ENCODE results near the gene B4GALNT2. TPM values are rescaled to one million over a fixed set of nuclear protein-coding genes. Genes with fewer than 3 reads are reported as not detected.

Gene B4GALNT2
- total RNA-seq, 1 donor from 2014 or later: 0.07 TPM

GRCh38 chr17:49203796-49204195 lies 71.2 kb downstream of the B4GALNT2 start:
- TF ChIP-seq CTCF (IDR thresholded peaks at IDR 0.05; ENCODE audit: unreplicated experiment): no peak
- peaks cover 2% of the 10 kb centered on the region for H3K4me1 Mint-ChIP-seq (ENCODE audit: low read depth)
- peaks cover 36% of the 10 kb centered on the region for H3K27me3 Mint-ChIP-seq
- no peak overlapping the region for H3K4me3 Mint-ChIP-seq (ENCODE audit: low read depth)
- H3K27ac Mint-ChIP-seq: no peak overlapping the region
- H3K9me3 Mint-ChIP-seq (ENCODE audit: low read depth): no peaks in the 10 kb centered on the region
- DNase-seq (ENCODE audit: low spot score, unreplicated experiment): no peak
- no peaks in the 10 kb centered on the region for H3K36me3 Mint-ChIP-seq (ENCODE audit: insufficient read depth)

- Mint-ChIP-seq H3K36me3 (ENCODE audit: insufficient read depth) (no peaks in the 10 kb centered on the region), H3K4me1 (ENCODE audit: low read depth) (peaks cover 2% of the 10 kb centered on the region), H3K9me3 (ENCODE audit: low read depth) (no peaks in the 10 kb centered on the region), H3K27me3 (peaks cover 42% of the 10 kb centered on the region), H3K4me3 (ENCODE audit: low read depth) (no peak overlapping the region), H3K27ac (no peak overlapping the region)
- TF ChIP-seq CTCF (IDR thresholded peaks at IDR 0.05; ENCODE audit: unreplicated experiment): no peak
- no peak for DNase-seq (ENCODE audit: low spot score, unreplicated experiment)
Observed at GRCh38 chr17:49204516-49204915, 71.9 kb downstream of the B4GALNT2 start.

- H3K27ac Mint-ChIP-seq: no peak overlapping the region
- H3K27me3 Mint-ChIP-seq: peaks cover 31% of the 10 kb centered on the region
- H3K9me3 Mint-ChIP-seq (ENCODE audit: low read depth): no peaks in the 10 kb centered on the region
- no peak for TF ChIP-seq CTCF (IDR thresholded peaks at IDR 0.05; ENCODE audit: unreplicated experiment)
- H3K36me3 Mint-ChIP-seq (ENCODE audit: insufficient read depth): no peaks in the 10 kb centered on the region
- DNase-seq (ENCODE audit: low spot score, unreplicated experiment): no peak
- H3K4me1 Mint-ChIP-seq (ENCODE audit: low read depth): peaks cover 2% of the 10 kb centered on the region
- no peak overlapping the region for H3K4me3 Mint-ChIP-seq (ENCODE audit: low read depth)
Observed at GRCh38 chr17:49209061-49209571, 76.5 kb downstream of the B4GALNT2 start.

- peaks cover under 1% of the 10 kb centered on the region for H3K4me1 Mint-ChIP-seq (ENCODE audit: low read depth)
- no peaks in the 10 kb centered on the region for H3K36me3 Mint-ChIP-seq (ENCODE audit: insufficient read depth)
- DNase-seq (ENCODE audit: low spot score, unreplicated experiment): no peak
- H3K9me3 Mint-ChIP-seq (ENCODE audit: low read depth): no peaks in the 10 kb centered on the region
- TF ChIP-seq CTCF (IDR thresholded peaks at IDR 0.05; ENCODE audit: unreplicated experiment): no peak
- no peak within 1 kb of the TSS for H3K4me3 Mint-ChIP-seq (ENCODE audit: low read depth)
- H3K27me3 Mint-ChIP-seq: peaks cover 31% of the 10 kb centered on the region
- no peak within 1 kb of the TSS for H3K27ac Mint-ChIP-seq
Observed at GRCh38 chr17:49210158-49211029, 77.8 kb downstream of the B4GALNT2 start, which contains the start of the genes ABI3 and GNGT2. ABI3 (plus strand) TSS chr17:49210707; CDS start chr17:49210725, 18 bp downstream. GNGT2 (minus strand) TSS chr17:49210574; CDS start chr17:49207422, 3,152 bp downstream.

GRCh38 chr17:49213399-49213798 lies 80.8 kb downstream of the B4GALNT2 start:
- Mint-ChIP-seq H3K4me1 (ENCODE audit: low read depth) (no peaks in the 10 kb centered on the region), H3K27me3 (peaks cover 38% of the 10 kb centered on the region)

More at GRCh38 chr17:49213399-49213798, 80.8 kb downstream of the B4GALNT2 start:
- Mint-ChIP-seq H3K27ac (no peak overlapping the region), H3K36me3 (ENCODE audit: insufficient read depth) (no peaks in the 10 kb centered on the region), H3K4me3 (ENCODE audit: low read depth) (no peak overlapping the region), H3K9me3 (ENCODE audit: low read depth) (no peaks in the 10 kb centered on the region)
- TF ChIP-seq CTCF (IDR thresholded peaks at IDR 0.05; ENCODE audit: unreplicated experiment): no peak
- DNase-seq (ENCODE audit: low spot score, unreplicated experiment): no peak

Data from progenitor cell of endocrine pancreas (in vitro differentiated cells).